Nephron progenitor cell (in vitro differentiated cells): Measurements from ENCODE around the gene DUOX1.
"Not testable (repeated sequence)": the region's sequence is repeated elsewhere in the genome, so short reads cannot be mapped to it uniquely, and the experiment has no call there.

ENCODE experiments used
- DNase-seq: peaks from one replicate; pipeline ENCODE4 v3.0.0; 2021
- H3K27ac Mint-ChIP-seq: 2 replicates; pipeline ENCODE4 v1.8.0; 2021; ENCODE audit warnings: mild to moderate bottlenecking, moderate library complexity, mixed read lengths
- H3K27me3 Mint-ChIP-seq: 2 replicates; pipeline ENCODE4 v1.8.0; 2021; ENCODE audit warnings: mild to moderate bottlenecking, low read depth, mixed read lengths; ENCODE audit not compliant: poor library complexity
- H3K36me3 Mint-ChIP-seq: 2 replicates; pipeline ENCODE4 v1.8.0; 2021; ENCODE audit warnings: low read depth, mixed read lengths
- H3K4me1 Mint-ChIP-seq: 2 replicates; pipeline ENCODE4 v1.8.0; 2021; ENCODE audit warnings: mixed read lengths
- H3K4me3 Mint-ChIP-seq: 2 replicates; pipeline ENCODE4 v1.8.0; 2021; ENCODE audit warnings: mild to moderate bottlenecking, moderate library complexity, mixed read lengths
- H3K9me3 Mint-ChIP-seq: 2 replicates; pipeline ENCODE4 v1.8.0; 2021; ENCODE audit warnings: mild to moderate bottlenecking, moderate library complexity, mixed read lengths
- CTCF ChIP-seq: fragments of 200-600 bp; sonication (generic); IDR thresholded peaks from 2 replicates; pipeline ENCODE4 v1.5.0; 2021; ENCODE audit warnings: antibody characterized with exemption

DUOX1 gene

GRCh38 chr15:45129651-45130129 is at the start of gene DUOX1, which contains the start of gene DUOXA1:
TSS of gene DUOX1 (plus strand) at chr15:45129994. CDS start at chr15:45131967, 1,973 bp downstream.
TSS of gene DUOXA1 (minus strand) at chr15:45129879. CDS start at chr15:45123014, 6,865 bp downstream.
- H3K4me3 Mint-ChIP-seq, result peak within 1 kb of the TSS; percentile 70
- H3K27ac Mint-ChIP-seq, result no peak within 1 kb of the TSS
- H3K27me3 Mint-ChIP-seq, result peaks cover 100% of the 10 kb centered on the region
- no peaks in the 10 kb centered on the region for H3K9me3 Mint-ChIP-seq
- H3K36me3 Mint-ChIP-seq, result no peaks in the 10 kb centered on the region
- peak; percentile 65 for DNase-seq
- H3K4me1 Mint-ChIP-seq, result peaks cover 31% of the 10 kb centered on the region
- TF ChIP-seq CTCF, result no peak

- H3K27ac Mint-ChIP-seq, H3K36me3 Mint-ChIP-seq, DNase-seq, H3K4me3 Mint-ChIP-seq, H3K9me3 Mint-ChIP-seq: not testable (repeated sequence)
- H3K4me1 Mint-ChIP-seq, result peaks cover 17% of the 10 kb centered on the region
- H3K27me3 Mint-ChIP-seq, result peaks cover 32% of the 10 kb centered on the region
Measured at GRCh38 chr15:45080593-45080992, 49.2 kb upstream of the DUOX1 start.

DNA sequence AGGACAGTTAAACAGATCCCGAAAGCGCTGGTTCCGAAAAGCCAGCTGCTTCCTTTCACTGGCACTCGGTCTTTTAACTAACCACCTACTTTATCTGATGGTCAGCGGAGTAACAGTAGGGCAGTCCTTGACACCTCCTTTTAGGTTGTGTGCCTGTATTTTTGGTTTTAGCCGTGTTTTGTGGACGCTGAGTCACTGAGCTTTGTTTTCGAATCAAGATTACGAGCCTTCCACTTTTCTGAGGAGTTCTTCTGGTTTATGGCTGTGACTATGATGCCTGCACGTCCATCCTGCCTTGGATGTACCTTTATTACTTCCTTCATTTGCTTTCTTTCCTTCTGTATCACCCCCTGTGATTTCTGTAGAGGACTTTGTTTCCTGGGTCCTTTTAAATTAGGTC is 47.4 kb upstream of the DUOX1 start:
- not testable (repeated sequence) for H3K4me3 Mint-ChIP-seq, H3K27ac Mint-ChIP-seq, H3K9me3 Mint-ChIP-seq, DNase-seq, H3K36me3 Mint-ChIP-seq
- peaks cover 17% of the 10 kb centered on the region for H3K4me1 Mint-ChIP-seq
- peaks cover 40% of the 10 kb centered on the region for H3K27me3 Mint-ChIP-seq

DNA sequence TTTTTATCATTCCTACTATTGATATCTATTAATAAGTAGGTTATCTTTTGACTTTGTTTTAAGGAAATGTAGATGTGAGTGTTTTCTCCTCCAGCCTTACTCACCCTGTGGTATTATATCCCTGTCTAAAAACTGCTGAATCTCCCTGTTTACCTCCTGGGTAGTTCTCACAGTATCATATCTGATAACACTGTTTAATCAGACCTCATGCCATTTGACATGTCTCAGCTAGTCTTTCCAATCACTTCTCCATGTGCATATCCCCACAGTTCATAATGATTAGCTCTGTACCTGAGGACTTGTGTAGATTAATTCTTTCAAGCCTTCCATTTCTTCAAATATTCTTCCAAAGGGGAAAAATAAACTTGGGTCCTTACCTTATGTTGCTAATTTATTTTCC is 46.6 kb upstream of the DUOX1 start:
- Mint-ChIP-seq H3K9me3 (no peaks in the 10 kb centered on the region), H3K36me3 (no peaks in the 10 kb centered on the region), H3K4me1 (peaks cover 20% of the 10 kb centered on the region), H3K27me3 (peaks cover 34% of the 10 kb centered on the region), H3K27ac (no peak overlapping the region), H3K4me3 (no peak overlapping the region)
- TF ChIP-seq CTCF, result no peak
- DNase-seq, result no peak

DNA sequence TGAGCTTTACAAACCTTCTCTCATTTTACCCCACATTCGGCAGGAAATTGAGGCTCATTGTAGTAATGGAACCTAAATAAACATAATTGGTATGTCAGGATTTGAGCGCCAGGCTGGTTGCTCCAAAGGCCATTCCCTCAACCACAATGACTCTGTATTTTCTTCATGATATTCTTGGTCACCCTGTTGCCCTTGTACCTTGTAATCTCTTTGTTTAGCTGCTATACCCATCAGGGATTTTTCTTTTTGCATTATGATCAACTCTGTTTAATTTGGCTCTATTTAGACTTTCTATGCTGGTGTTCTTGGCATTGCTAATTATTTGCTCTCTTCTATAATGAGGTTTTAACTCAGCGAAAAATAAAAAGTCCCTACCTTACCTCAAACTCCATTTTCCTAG is 45.6 kb upstream of the DUOX1 start:
- Mint-ChIP-seq H3K9me3 (no peaks in the 10 kb centered on the region), H3K27ac (no peak overlapping the region), H3K4me3 (no peak overlapping the region), H3K27me3 (peaks cover 39% of the 10 kb centered on the region), H3K4me1 (peaks cover 20% of the 10 kb centered on the region), H3K36me3 (no peaks in the 10 kb centered on the region)
- no peak for DNase-seq
- TF ChIP-seq CTCF, result no peak

GRCh38 chr15:45087513-45087912 is 42.3 kb upstream of the DUOX1 start:
- Mint-ChIP-seq H3K27me3 (peaks cover 61% of the 10 kb centered on the region), H3K9me3 (no peaks in the 10 kb centered on the region), H3K4me3 (no peak overlapping the region), H3K27ac (no peak overlapping the region), H3K36me3 (no peaks in the 10 kb centered on the region), H3K4me1 (peaks cover 21% of the 10 kb centered on the region)
- no peak for DNase-seq
- TF ChIP-seq CTCF, result no peak
